HL-60 (cell line): ENCODE results near the gene VTI1A.

Experiments used
- DNase-seq, 2 experiments: peaks; one replicate each; pipeline ENCODE4 v3.0.0-alpha.2; 2010 to 2020; ENCODE audit warnings: low read depth in 1 of 2, low spot score in 1 of 2
- H3K27ac ChIP-seq: fragments of 250-450 bp; sonication (Bioruptor Pico); replicated peaks from 2 replicates; pipeline ENCODE4 v1.5.1; 2020; ENCODE audit warnings: mild to moderate bottlenecking, moderate library complexity
- H3K27me3 ChIP-seq: fragments of 250-450 bp; sonication (Bioruptor Pico); 2 replicates; pipeline ENCODE4 v1.5.1; 2021; ENCODE audit warnings: mild to moderate bottlenecking, moderate library complexity; ENCODE audit not compliant: insufficient read depth, poor library complexity, severe bottlenecking
- H3K4me3 ChIP-seq: replicated peaks from 2 replicates; pipeline ENCODE4 v1.5.1; 2011; ENCODE audit warnings: mild to moderate bottlenecking, control low read depth, low read length; ENCODE audit not compliant: insufficient read depth
- CTCF ChIP-seq: IDR thresholded peaks from one replicate; pipeline ENCODE4 v1.5.1; 2011; ENCODE audit warnings: low read length, control low read depth, inconsistent platforms; ENCODE audit not compliant: insufficient read depth
- GABPA ChIP-seq: IDR thresholded peaks from 2 replicates; pipeline ENCODE4 v1.6.1; 2012; ENCODE audit warnings: low read depth
- POLR2AphosphoS5 ChIP-seq: IDR thresholded peaks from 2 replicates; pipeline ENCODE4 v1.6.1; 2012; ENCODE audit warnings: low read depth
- REST ChIP-seq: IDR thresholded peaks from 2 replicates; pipeline ENCODE4 v1.6.1; 2012; ENCODE audit warnings: low read depth; ENCODE audit not compliant: insufficient replicate concordance
- SPI1 ChIP-seq: IDR thresholded peaks from 2 replicates; pipeline ENCODE4 v1.6.1; 2012; ENCODE audit warnings: low read depth, mild to moderate bottlenecking, borderline replicate concordance

VTI1A gene

GRCh38 chr10:112851588-112852211 is 404.7 kb downstream of the VTI1A start:
- DNase-seq = no peak
- TF ChIP-seq POLR2AphosphoS5 (no peak), REST (no peak)
- no peak overlapping the region for H3K4me3 ChIP-seq
- H3K27ac ChIP-seq = no peak overlapping the region
- H3K27me3 ChIP-seq = no peaks in the 10 kb centered on the region

GRCh38 chr10:112852306-112852705 is 405.3 kb downstream of the VTI1A start:
- peak; percentile 6 to 64 for DNase-seq
- Histone ChIP-seq H3K27ac (no peak overlapping the region), H3K27me3 (no peaks in the 10 kb centered on the region), H3K4me3 (no peak overlapping the region)
- TF ChIP-seq REST (no peak), GABPA (no peak), CTCF (no peak), SPI1 (peak; percentile 87), POLR2AphosphoS5 (no peak)

GRCh38 chr10:112855134-112855533 is 408.1 kb downstream of the VTI1A start:
- TF ChIP-seq GABPA (no peak), SPI1 (no peak), CTCF (no peak)
- H3K4me3 ChIP-seq = no peak overlapping the region
- H3K27me3 ChIP-seq = no peaks in the 10 kb centered on the region
- no peak overlapping the region for H3K27ac ChIP-seq
- no peak for DNase-seq

GRCh38 chr10:112857493-112857892 is 410.5 kb downstream of the VTI1A start:
- DNase-seq = no peak
- Histone ChIP-seq H3K4me3 (no peak overlapping the region), H3K27ac (no peak overlapping the region), H3K27me3 (no peaks in the 10 kb centered on the region)
- TF ChIP-seq SPI1 (no peak), CTCF (no peak), GABPA (no peak), REST (no peak)
